Measurements from ENCODE around the gene CDKN1A.

Gene CDKN1A

DNA sequence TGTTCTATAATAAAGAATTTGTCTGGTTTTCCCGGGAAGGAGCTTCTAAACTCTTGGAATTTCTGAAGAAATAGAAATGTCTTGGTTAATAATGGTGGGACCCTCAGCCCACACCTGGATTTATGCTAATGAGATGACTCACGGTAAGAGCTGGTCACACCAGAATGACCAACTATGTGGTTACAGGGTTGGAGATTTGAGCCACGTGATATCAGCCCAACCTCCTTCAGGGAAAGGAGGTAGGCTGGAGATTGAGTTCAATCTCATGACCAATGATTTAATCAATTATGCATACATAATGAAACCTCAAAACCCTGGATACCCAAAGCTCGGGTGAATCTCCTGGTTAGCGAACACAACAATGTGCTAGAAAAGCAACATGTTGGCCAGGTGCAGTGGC, 22.1 kb upstream of the CDKN1A start:
- DNase-seq = no peak

GRCh38 chr6:36657271-36657670, 21.2 kb upstream of the CDKN1A start:
- no peak for DNase-seq

DNA sequence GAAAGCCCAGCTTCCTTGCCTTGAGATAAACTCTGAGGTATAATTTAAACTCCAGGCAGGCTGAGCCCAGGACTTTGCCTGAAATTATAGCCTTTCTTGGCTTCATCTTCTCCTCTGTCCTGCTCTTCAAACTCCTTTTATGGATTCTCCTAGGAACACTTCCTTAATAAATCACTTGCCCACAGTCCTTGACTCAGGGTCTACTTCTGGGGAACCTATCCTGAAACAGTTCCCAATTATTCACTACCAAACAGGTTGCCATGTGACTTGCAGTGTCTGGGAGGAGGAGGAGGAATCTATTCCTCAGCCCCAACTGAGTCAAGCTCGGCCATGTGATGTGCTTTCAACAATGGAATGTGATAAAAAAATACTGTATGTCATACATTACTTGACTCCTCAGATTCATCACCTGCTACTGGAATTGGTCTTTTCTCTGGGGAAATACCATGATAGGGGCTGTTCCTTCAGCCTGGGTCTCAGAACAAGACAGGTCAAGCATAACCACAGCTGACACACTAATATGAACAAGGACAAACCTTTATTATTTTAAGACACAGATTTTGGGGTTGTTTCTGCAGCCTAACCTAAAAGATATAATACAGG, 20.5 kb upstream of the CDKN1A start:
- DNase-seq = no peak

DNA sequence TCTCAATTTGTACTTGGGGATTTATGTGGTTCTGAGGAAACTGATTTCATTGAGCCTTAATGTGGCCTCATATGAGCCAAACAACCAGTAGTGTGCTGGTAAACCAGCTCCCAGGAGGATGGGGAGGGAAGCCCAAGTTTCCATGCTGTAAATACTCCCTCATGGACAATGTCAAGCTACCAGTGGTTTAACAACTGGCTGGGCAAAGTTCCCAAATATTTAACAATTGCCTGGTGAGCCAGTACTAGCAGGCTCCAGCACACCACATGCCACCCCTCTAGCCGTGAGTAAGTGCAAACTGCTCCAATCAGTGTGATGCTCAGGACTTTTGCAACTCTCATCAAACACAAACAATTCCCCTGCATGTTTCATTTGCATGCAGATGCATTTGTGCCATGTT, 19.2 kb upstream of the CDKN1A start:
- no peak for DNase-seq

- DNase-seq = peak; percentile 82
Measured at GRCh38 chr6:36660771-36661471, 17.6 kb upstream of the CDKN1A start.

- no peak for DNase-seq
Measured at GRCh38 chr6:36662380-36662779, 16.1 kb upstream of the CDKN1A start.

GRCh38 chr6:36662827-36663256, 15.7 kb upstream of the CDKN1A start:
- DNase-seq = no peak

DNA sequence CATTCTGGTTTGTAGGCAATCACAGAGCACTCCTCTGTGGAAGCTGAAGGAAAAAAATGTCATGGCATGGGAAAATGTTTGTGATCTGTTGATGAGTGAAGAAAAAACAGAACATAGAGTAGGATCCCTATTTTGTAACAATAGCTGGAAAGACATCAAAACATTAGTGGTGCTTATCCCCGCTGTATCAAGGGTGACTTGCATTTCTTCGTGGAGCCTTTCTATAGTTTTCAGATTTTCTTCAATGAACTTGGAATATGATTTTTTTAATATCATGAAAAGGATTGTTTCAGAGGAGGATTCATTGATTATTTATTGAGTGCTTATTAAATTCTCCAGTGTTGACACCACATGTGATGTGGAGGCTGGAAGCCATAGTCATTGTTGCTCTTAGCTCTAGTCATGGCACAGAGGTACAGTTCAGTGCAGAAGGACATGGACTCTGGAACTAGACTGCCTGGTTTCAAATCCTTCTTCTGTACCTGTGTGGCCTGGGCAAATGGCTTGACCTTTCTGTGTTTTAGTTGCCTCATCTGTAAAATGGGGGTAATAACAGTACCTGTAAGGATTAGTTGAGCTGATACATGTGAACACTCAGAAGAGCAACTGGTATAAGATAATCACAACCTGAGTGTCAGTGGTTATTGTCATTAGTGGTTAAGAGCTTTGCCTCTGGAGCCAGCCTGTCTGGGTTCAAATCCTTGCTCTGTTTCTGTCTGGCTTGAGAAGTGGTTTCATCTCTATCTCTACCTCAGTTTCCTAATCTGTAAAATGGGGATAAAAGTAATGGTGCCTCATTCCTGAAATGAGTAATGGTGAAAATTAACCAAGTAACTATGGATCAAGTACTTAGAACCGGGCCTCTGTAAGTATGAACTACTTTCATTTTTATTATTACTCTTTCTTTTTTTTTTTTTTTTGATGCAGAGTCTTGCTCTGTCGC, 14.7 kb upstream of the CDKN1A start:
- DNase-seq = no peak

DNA sequence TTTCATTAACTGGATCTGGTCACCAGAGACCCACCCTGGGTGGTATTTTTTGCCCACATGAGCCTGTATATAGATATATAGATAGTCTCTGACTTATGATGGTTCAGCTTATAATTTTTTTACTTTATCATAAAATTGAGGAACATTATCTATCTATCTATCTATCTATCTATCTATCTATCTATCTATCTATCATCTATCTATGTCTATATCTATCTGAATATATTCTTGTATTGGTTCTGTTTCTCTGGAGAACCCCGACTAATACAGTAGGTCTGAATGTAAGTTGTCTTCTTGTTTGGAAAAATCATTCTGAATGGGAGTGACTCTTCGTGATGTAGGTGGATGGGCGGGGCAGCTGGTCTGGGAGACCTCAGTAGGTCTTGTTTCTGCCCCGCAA, 13.3 kb upstream of the CDKN1A start:
- no peak for DNase-seq

GRCh38 chr6:36666287-36666686, 12.2 kb upstream of the CDKN1A start:
- DNase-seq = no peak

DNA sequence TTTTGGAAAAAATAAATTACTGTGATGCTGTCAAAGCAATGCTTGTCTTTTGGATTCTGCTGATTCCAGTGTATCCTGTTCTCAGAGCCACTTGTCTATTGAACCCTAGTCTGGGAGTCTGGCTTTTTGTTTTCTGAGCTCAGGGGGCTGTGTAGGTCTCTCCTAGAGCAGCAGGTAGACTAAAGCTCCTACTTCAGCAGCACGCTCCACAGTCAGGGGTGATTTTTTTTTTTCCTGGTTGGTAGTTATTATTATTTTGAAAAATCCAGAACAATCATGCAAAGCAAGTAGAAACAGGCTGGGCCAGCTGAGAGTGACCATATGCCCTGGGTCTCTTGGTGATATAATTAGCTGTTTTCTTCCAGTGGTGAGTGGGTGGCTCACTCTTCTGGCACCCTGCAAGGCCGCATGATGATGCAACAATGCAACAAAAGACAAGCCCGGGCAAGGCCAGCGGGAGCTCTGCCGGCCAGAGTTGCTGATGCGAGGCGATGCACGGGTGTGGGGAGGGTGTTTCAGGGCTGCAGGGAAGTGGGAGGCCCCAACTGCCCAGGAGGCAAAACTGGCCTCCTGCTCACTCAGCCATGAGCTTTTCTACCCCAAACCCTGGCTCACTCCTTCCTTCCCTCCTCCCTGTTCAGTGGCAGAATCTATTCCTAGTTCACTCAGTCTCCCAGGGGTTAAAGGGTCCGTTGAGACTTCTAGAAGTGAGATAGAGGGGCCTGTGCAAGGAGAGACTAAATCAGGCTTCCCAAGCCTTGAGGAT, 11.5 kb upstream of the CDKN1A start:
- peak; percentile 78 for DNase-seq

- DNase-seq = no peak
Measured at GRCh38 chr6:36668591-36668990, 9.9 kb upstream of the CDKN1A start.

- no peak for DNase-seq
Measured at GRCh38 chr6:36669002-36669401, 9.5 kb upstream of the CDKN1A start.

DNA sequence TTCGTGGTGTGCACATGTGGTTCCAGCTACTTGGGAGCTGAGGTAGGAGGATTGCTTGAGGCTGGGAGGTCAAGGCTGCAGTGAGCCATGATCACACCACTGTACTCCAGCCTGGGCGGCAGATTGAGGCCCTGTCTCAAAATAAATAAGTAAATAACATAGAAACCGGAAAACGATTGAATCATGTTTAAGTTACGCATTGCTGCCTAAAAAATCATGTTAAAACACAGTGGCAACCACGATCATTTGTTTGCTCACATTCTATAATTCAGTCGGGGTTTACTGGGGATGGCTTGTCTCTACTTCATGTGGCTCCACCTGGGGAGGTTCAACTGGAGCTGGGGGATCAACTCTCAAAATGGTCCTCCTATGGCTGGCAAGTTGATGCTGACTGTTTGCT, 8.2 kb upstream of the CDKN1A start:
- no peak for DNase-seq

DNA sequence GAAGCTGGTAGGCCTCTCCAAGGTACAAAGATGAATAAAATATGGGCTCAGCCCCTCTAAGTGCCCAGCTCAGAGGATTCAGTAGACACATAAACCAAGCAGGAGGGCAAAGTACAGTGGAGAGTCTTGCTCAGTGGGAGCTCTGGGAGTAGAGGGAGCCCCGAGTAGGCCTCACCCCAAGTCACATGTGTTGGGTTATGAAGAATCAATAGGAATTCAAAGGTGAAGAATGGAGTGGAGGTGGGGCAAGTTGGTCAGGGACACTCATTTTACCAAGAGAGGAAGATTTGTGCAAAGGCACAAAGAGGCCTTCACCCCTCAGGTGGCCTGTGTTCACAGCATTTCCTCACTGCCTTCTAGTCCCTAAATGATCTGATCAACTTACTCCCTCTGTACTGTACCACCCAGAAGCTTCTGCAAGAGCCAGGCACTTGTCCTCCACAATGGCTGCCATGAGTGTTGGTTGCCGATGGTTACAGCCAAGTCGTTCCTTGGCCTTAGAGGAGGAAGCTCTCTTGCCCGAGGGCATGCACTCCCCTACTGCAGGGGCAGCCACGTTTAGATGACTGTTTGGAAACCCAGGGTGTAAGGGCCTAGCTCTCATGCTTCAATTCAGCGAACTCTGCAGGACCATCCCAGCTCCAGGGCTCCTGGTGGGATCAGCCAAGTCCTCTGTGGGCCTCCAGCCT, 6.7 kb upstream of the CDKN1A start:
- DNase-seq = no peak

- DNase-seq = no peak
Measured at GRCh38 chr6:36673882-36674281, 4.6 kb upstream of the CDKN1A start.

DNA sequence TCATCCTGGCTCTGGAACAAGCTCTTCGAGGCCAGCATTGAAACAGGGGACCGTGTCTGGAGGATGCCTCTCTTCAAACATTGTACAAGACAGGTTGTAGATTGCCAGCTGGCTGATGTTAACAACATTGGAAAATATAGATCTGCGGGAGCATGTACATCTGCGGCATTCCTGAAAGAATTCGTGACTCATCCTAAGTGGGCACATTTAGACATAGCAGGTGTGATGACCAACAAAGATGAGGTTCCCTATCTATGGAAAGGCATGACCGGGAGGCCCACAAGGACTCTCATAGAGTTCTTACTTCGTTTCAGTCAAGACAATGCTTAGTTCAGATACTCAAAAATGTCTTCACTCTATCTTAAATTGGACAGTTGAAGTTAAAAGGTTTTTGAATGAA, 3.6 kb upstream of the CDKN1A start:
- DNase-seq = no peak

- DNase-seq = no peak
Measured at GRCh38 chr6:36676141-36677058, 2.1 kb upstream of the CDKN1A start.

DNA sequence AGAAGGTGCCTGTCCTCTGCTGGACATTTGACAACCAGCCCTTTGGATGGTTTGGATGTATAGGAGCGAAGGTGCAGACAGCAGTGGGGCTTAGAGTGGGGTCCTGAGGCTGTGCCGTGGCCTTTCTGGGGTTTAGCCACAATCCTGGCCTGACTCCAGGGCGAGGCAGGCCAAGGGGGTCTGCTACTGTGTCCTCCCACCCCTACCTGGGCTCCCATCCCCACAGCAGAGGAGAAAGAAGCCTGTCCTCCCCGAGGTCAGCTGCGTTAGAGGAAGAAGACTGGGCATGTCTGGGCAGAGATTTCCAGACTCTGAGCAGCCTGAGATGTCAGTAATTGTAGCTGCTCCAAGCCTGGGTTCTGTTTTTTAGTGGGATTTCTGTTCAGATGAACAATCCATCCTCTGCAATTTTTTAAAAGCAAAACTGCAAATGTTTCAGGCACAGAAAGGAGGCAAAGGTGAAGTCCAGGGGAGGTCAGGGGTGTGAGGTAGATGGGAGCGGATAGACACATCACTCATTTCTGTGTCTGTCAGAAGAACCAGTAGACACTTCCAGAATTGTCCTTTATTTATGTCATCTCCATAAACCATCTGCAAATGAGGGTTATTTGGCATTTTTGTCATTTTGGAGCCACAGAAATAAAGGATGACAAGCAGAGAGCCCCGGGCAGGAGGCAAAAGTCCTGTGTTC, 1.3 kb upstream of the CDKN1A start:
- no peak for DNase-seq

GRCh38 chr6:36677753-36678487, 594 bp upstream of the CDKN1A start:
- no peak for DNase-seq
